ENCODE data around the gene ZC3H10. TPM values are rescaled to one million over a fixed set of nuclear protein-coding genes. Genes with fewer than 3 reads are reported as not detected.
A peak's percentile ranks its signal among the peaks of the same experiment; 100 is the strongest.

ZC3H10 gene
- total and polyA plus RNA-seq, 4 donors = 1.3 to 5.2 (median 1.9) TPM

GRCh38 chr12:56143870-56144269 is 25.8 kb downstream of the ZC3H10 start:
- 82% methylated on average over 8 of the region's 8 CpGs for WGBS
- Histone ChIP-seq H3K9ac (ENCODE audit: low read depth in 1 of 2, low read length in 2 of 2) (no peak overlapping the region), H3K27me3 (ENCODE audit: control insufficient read depth in 4 of 4, insufficient read depth in 4 of 4, low read length in 3 of 4) (no peaks in the 10 kb centered on the region), H3K4me3 (ENCODE audit: low read depth in 1 of 3, low read length in 3 of 3) (no peak overlapping the region), H3K36me3 (ENCODE audit: control insufficient read depth in 4 of 4, insufficient read depth in 3 of 4, low read depth in 1 of 4, low read length in 3 of 4) (peaks cover 11 to 50% (median 38%) of the 10 kb centered on the region in 4 donors), H3K27ac (ENCODE audit: low read depth in 1 of 2, low read length in 2 of 2) (no peak overlapping the region), H3K9me3 (ENCODE audit: control insufficient read depth in 4 of 4, low read length in 3 of 4) (no peaks in the 10 kb centered on the region), H3K4me1 (ENCODE audit: control insufficient read depth in 4 of 4, insufficient read depth in 4 of 4, low read length in 3 of 4) (peaks cover 0 to 5% (median 0%) of the 10 kb centered on the region in 4 donors)
- TF ChIP-seq MAX (IDR thresholded peaks at IDR 0.05) (no peak), GABPA (IDR thresholded peaks at IDR 0.05 in 1 of 2, conservative IDR thresholded peaks at IDR 0.05 in 1 of 2) (no peak), SP1 (IDR thresholded peaks at IDR 0.05) (no peak), REST (IDR thresholded peaks at IDR 0.05) (no peak), NR2F2 (IDR thresholded peaks at IDR 0.05) (peak; percentile 66), RXRA (IDR thresholded peaks at IDR 0.05) (no peak), HNF4G (IDR thresholded peaks at IDR 0.05) (no peak), TAF1 (conservative IDR thresholded peaks at IDR 0.05) (no peak)
- TF ChIP-seq, protein P1, sequence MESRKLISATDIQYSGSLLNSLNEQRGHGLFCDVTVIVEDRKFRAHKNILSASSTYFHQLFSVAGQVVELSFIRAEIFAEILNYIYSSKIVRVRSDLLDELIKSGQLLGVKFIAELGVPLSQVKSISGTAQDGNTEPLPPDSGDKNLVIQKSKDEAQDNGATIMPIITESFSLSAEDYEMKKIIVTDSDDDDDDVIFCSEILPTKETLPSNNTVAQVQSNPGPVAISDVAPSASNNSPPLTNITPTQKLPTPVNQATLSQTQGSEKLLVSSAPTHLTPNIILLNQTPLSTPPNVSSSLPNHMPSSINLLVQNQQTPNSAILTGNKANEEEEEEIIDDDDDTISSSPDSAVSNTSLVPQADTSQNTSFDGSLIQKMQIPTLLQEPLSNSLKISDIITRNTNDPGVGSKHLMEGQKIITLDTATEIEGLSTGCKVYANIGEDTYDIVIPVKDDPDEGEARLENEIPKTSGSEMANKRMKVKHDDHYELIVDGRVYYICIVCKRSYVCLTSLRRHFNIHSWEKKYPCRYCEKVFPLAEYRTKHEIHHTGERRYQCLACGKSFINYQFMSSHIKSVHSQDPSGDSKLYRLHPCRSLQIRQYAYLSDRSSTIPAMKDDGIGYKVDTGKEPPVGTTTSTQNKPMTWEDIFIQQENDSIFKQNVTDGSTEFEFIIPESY (IDR thresholded peaks at IDR 0.05) = no peak
- DNase-seq (ENCODE audit: low spot score) = no peak

DNA sequence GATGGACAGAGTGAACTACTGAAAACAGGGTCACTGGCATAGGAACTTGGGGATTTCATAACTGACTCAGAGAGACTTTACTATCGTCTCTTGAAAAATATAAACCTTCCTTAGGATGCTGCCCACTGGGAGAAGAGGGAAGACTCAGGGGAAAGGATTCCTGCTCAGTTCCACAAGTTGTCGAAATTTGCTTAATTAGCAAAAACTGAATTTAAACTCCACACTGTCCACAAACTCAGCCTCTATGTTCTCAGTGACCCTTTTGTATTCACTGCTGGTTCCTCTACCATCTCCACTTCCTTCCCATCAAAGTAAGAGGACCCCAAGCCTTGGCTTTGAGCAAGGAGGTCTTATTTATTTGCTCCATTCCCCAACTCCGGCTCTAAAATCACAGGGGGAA is 27.2 kb downstream of the ZC3H10 start:
- DNase-seq (ENCODE audit: low spot score) = no peak
- H3K9me3 ChIP-seq (ENCODE audit: control insufficient read depth in 4 of 4, low read length in 3 of 4) = no peaks in the 10 kb centered on the region
- no peak overlapping the region for H3K4me3 ChIP-seq (ENCODE audit: low read depth in 1 of 3, low read length in 3 of 3)
- 93% methylated on average over 3 of the region's 3 CpGs for WGBS
- no peak overlapping the region for H3K27ac ChIP-seq (ENCODE audit: low read depth in 1 of 2, low read length in 2 of 2)
- TF ChIP-seq MAX (IDR thresholded peaks at IDR 0.05) (no peak), FOXA1 (IDR thresholded peaks at IDR 0.05) (no peak), HNF4A (conservative IDR thresholded peaks at IDR 0.05) (no peak), RXRA (IDR thresholded peaks at IDR 0.05) (no peak), HNF4G (IDR thresholded peaks at IDR 0.05) (no peak), FOXA2 (IDR thresholded peaks at IDR 0.05) (no peak), CTCF (IDR thresholded peaks at IDR 0.05; ENCODE audit: low read depth, low read length, missing input control) (no peak), YY1 (IDR thresholded peaks at IDR 0.05) (no peak), RAD21 (IDR thresholded peaks at IDR 0.05) (no peak), NR2F2 (IDR thresholded peaks at IDR 0.05) (no peak)
- TF ChIP-seq, protein P1 (IDR thresholded peaks at IDR 0.05) = no peak
- TF ChIP-seq, protein P2, sequence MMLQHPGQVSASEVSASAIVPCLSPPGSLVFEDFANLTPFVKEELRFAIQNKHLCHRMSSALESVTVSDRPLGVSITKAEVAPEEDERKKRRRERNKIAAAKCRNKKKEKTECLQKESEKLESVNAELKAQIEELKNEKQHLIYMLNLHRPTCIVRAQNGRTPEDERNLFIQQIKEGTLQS (IDR thresholded peaks at IDR 0.05) = no peak
- no peak overlapping the region for H3K9ac ChIP-seq (ENCODE audit: low read depth in 1 of 2, low read length in 2 of 2)
- H3K36me3 ChIP-seq (ENCODE audit: control insufficient read depth in 4 of 4, insufficient read depth in 3 of 4, low read depth in 1 of 4, low read length in 3 of 4) = peaks cover 11 to 42% (median 31%) of the 10 kb centered on the region in 4 donors
- H3K4me1 ChIP-seq (ENCODE audit: control insufficient read depth in 4 of 4, insufficient read depth in 4 of 4, low read length in 3 of 4) = peaks cover 0 to 5% (median 0%) of the 10 kb centered on the region in 4 donors
- H3K27me3 ChIP-seq (ENCODE audit: control insufficient read depth in 4 of 4, insufficient read depth in 4 of 4, low read length in 3 of 4) = no peaks in the 10 kb centered on the region

Data from liver (tissue), 9 donors.